GM12892 (cell line): Measurements from ENCODE around the gene MAN2A1.

Experiments used
- POLR2A ChIP-seq: IDR thresholded peaks from 2 replicates; pipeline ENCODE4 v1.6.1; 2011; ENCODE audit warnings: low read depth, low read length, control low read depth
- POLR2AphosphoS5 ChIP-seq: IDR thresholded peaks from 2 replicates; pipeline ENCODE4 v1.6.1; 2011; ENCODE audit warnings: low read depth, low read length, control low read depth
- TAF1 ChIP-seq: IDR thresholded peaks from 2 replicates; pipeline ENCODE4 v1.6.1; 2011; ENCODE audit warnings: low read depth, mild to moderate bottlenecking, control low read depth, low read length, borderline replicate concordance

GRCh38 chr5:109762821-109763220 is 73.1 kb downstream of the MAN2A1 start:
- TF ChIP-seq POLR2A (no peak), POLR2AphosphoS5 (no peak), TAF1 (no peak)
